ENCODE data around the gene RPL23. TPM values are rescaled to one million over a fixed set of nuclear protein-coding genes. Genes with fewer than 3 reads are reported as not detected.

RPL23 gene
- total and polyA plus RNA-seq, 9 of the 15 experiments (the other 6 are each of a cell fraction or from before 2014, with no cell fraction given), result 1,745 to 3,667 (median 3,096) TPM

- no peak; the same call in 1 of the 2 replicates for TF ChIP-seq TOE1 (IDR thresholded peaks at IDR 0.05; ENCODE audit: borderline replicate concordance)
- TF ChIP-seq TOE1 (CRISPR knock-in tag; IDR thresholded peaks at IDR 0.05; ENCODE audit: borderline replicate concordance, low read depth), result no peak
- TF ChIP-seq DACH1 (IDR thresholded peaks at IDR 0.05; ENCODE audit: partially characterized antibody), result no peak
- no peak for TF ChIP-seq PHF20 (IDR thresholded peaks at IDR 0.05; ENCODE audit: partially characterized antibody)
- no peak for TF ChIP-seq ZFX (CRISPR knock-in tag; IDR thresholded peaks at IDR 0.05)
- TF ChIP-seq YY1 (IDR thresholded peaks at IDR 0.05; ENCODE audit: borderline replicate concordance in 1 of 3, control insufficient read depth in 1 of 3, extremely low read depth in 1 of 3, insufficient read depth in 3 of 3, insufficient read length in 1 of 3, insufficient replicate concordance in 2 of 3, low read depth in 1 of 3, low read length in 2 of 3), result no peak
- TF ChIP-seq ZBTB8A (IDR thresholded peaks at IDR 0.05; ENCODE audit: partially characterized antibody), result peak; percentile 84
- TF ChIP-seq TFAM (CRISPR knock-in tag; conservative IDR thresholded peaks at IDR 0.05), result no peak
- no peak for TF ChIP-seq ZNF232 (CRISPR knock-in tag; IDR thresholded peaks at IDR 0.05)
- no peak for TF ChIP-seq SUPT5H (IDR thresholded peaks at IDR 0.05)
- TF ChIP-seq RNF219 (CRISPR knock-in tag; IDR thresholded peaks at IDR 0.05), result no peak
- no peak for TF ChIP-seq PTRF (tag; IDR thresholded peaks at IDR 0.05)
- no peak for TF ChIP-seq ZNF134 (CRISPR knock-in tag; conservative IDR thresholded peaks at IDR 0.05)
- TF ChIP-seq ZKSCAN3 (CRISPR knock-in tag; IDR thresholded peaks at IDR 0.05), result no peak
- TF ChIP-seq ETS1 (conservative IDR thresholded peaks at IDR 0.05; ENCODE audit: control insufficient read depth, low read depth, low read length), result peak; percentile 87
- 0 out of 2 replicates have a peak, but pooled peaks have one; percentile 5 for TF ChIP-seq MAX (CRISPR knock-in tag; IDR thresholded peaks at IDR 0.05)
- no peak for TF ChIP-seq KDM4B (IDR thresholded peaks at IDR 0.05; ENCODE audit: borderline replicate concordance in 2 of 2, low read depth in 1 of 2)
- TF ChIP-seq SREBF1 (IDR thresholded peaks at IDR 0.05; ENCODE audit: borderline replicate concordance, low read depth, low read length), result no peak
- TF ChIP-seq RFX1 (IDR thresholded peaks at IDR 0.05), result no peak
- no peak for TF ChIP-seq SMARCE1 (IDR thresholded peaks at IDR 0.05)
- no peak for TF ChIP-seq PTTG1 (tag; IDR thresholded peaks at IDR 0.05; ENCODE audit: low read depth)
- TF ChIP-seq MAFK (IDR thresholded peaks at IDR 0.05; ENCODE audit: low read length), result no peak
- TF ChIP-seq IRF2 (CRISPR knock-in tag; IDR thresholded peaks at IDR 0.05), result no peak
- TF ChIP-seq TBP (optimal IDR thresholded peaks at IDR 0.05; ENCODE audit: low read depth, low read length), result peak; percentile 99
- TF ChIP-seq TEAD4 (IDR thresholded peaks at IDR 0.05; ENCODE audit: low read length), result peak; percentile 74
- no peak for TF ChIP-seq TEAD4 (CRISPR knock-in tag; IDR thresholded peaks at IDR 0.05; ENCODE audit: borderline replicate concordance)
- TF ChIP-seq NCOR1 (IDR thresholded peaks at IDR 0.05), result peak; percentile 10; the same call in 1 of the 2 replicates
Observed at GRCh38 chr17:38868817-38869525, 15.4 kb upstream of the RPL23 start (continued).
